ENCODE measurements around the gene COQ2. TPM values are rescaled to one million over a fixed set of nuclear protein-coding genes. Genes with fewer than 3 reads are reported as not detected.

Gene COQ2
- total RNA-seq, 1 donor from 2014 or later: 11.1 TPM

DNA sequence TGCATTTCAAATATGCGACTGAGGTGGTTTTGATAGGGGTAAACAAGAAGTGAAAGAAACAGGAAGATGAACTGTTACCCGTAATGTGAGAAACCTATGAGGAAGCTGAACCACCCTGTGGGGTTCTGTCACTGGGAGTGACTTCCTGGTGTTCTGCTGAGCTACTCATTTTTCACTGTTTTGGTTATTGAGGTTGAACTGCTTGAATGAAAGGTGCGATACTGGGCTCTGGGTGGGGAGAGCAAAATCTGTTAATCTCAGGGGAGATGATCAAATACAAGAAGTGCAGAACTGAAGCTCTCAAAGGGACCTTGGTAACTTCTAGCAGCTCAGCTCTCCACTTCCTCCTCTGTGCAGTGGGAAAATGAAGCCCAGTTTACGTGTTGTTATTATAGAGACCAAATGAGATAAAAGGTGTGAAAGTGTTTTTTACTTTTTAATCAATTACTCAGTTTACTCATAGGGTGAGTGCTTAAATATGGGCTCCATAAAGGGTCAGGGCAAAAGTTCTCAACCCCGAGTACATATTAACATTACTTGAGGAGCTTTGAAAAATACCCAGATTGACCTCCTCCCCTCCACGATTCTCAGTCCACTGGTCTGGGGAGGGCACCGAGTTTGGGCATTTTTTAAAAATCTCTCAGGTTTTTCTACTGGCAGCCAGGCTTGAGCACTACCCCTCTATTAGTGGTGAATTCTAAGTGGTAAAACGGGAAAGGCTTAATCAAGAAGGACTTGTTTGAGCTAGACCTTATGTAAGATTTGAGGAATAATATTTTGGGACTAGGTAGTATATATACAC, 66.7 kb downstream of the COQ2 start:
- peak; percentile 26 for DNase-seq (ENCODE audit: low spot score)

GRCh38 chr4:83216959-83217683, 67.5 kb downstream of the COQ2 start:
- no peak for DNase-seq (ENCODE audit: low spot score)

DNA sequence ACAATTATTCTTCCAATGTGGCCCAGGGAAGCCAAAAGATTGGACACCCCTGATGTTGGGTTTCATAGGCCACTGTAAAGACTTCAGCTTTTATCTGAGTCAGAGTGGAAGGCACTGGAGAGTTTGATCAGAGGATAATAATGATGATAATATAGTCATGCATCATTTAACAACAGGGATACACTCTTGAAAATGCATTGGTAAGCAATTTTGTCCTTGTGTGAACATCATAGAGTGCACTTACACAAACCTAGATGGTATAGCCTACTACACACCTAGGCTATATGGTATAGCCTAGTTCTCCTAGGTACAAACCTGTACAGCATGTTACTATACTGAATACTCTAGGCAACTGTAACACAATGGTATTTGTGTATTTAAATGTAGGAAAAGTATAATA, 70.5 kb downstream of the COQ2 start:
- DNase-seq (ENCODE audit: low spot score): no peak

Other genes starting within 250 kb of the COQ2 start
- 250 TPM for gene COPS4, start 249.6 kb downstream of the COQ2 start, total RNA-seq (ENCODE audit: insufficient read depth, low replicate concordance)
- 0.72 TPM for gene PLAC8, start 170.1 kb downstream of the COQ2 start, total RNA-seq (ENCODE audit: insufficient read depth, low replicate concordance)
- 2.9 TPM for gene HPSE, start 50.0 kb upstream of the COQ2 start, total RNA-seq (ENCODE audit: insufficient read depth, low replicate concordance)
- gene HELQ, start 171.0 kb upstream of the COQ2 start, total RNA-seq (ENCODE audit: insufficient read depth, low replicate concordance): 3.4 TPM
- gene MRPS18C, start 171.3 kb upstream of the COQ2 start, total RNA-seq (ENCODE audit: insufficient read depth, low replicate concordance): 35.4 TPM
- gene ABRAXAS1, start 200.3 kb upstream of the COQ2 start, total RNA-seq (ENCODE audit: insufficient read depth, low replicate concordance): 31.3 TPM